Stimulated activated CD4-positive, alpha-beta T cell treated with anti-CD3 and anti-CD28 coated beads, TNF-alpha, amount 100 ng/mL, for 4 hours (primary cell): ENCODE measurements around the gene WDR48.

Source experiments
- DNase-seq, 3 experiments: peaks; one replicate each; pipeline ENCODE4 v3.0.0-alpha.2; 2020; ENCODE audit warnings: low read depth in 3 of 3

WDR48 gene

DNA sequence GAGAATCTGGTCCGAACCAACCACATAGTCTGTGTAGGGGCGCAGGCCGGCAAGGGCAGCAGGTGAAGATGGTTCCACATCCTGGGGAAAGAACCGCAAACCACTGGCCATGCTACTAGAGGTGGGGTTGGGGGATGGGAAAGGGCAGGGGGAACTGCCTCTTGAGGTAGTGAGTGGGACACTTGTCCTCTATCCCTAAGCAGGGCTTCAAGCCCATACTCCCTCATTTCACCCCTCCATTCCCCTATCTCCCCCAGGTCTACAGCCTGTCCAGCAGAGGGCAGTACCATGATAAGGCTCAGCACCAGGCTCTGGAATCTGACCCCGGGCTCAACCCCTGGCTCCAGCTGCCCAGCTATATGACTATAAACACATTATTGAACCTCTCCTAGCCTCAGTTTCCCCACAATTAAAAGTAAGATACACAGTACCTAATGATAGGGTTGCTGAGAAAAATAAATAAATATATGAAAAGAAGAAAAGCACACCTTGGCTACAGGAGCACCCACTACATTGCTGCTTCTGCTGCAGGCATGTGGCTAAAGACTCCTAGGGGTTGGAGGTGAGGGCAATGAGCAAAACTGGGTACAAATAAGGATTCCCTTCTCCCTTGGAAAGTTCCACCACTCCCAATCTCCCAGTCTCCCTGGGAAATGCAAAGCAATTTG is 49.3 kb downstream of the WDR48 start:
- DNase-seq = peak in 1 of 3 experiments; percentile 22

DNA sequence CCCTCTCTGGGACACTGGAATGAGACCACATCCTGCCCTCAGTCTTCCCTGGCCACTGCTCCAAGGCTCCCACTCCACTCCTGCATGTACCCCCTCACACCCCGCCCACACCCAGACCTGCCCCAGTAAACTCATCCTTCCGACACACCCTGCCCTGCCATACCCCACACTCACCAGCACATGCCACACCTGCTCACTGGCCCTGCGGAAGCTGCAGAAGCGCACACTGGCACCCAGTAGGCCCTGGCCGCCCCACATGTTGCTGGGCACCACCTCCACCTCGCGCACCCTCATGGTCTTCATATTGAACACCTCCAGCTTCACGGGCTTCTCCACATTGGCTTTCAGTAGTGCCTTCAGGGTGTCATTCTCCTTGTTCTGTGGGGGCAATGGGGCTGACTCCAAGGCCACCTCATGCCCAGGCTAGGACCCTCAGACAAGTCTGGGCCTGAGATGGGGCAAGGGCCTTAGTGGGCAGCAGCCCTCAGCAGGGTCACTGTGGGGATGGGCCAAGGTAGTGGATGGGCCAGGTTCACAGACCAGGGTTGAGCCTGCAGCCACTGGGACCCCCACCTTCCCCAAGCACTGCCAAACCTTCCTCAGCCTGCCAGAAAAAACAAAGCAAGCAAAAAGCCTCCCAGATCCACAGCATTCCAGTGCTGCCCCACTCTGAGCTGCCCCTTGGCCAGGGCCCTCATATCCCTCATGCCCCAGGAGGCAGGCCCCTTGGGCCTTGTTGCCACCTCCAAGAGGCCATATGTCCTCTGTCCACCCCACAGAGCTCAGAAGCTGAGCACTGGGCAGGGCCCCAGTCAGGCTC is 50.9 kb downstream of the WDR48 start:
- DNase-seq = no peak

- DNase-seq = no peak
These were observed 51.5 kb downstream of the WDR48 start for GRCh38 chr3:39103324-39103693.

GRCh38 chr3:39103791-39104552 is 52.2 kb downstream of the WDR48 start:
- no peak for DNase-seq

- peak in 1 of 3 experiments; percentile 30 for DNase-seq
These were observed 53.3 kb downstream of the WDR48 start for GRCh38 chr3:39104961-39105686.

DNA sequence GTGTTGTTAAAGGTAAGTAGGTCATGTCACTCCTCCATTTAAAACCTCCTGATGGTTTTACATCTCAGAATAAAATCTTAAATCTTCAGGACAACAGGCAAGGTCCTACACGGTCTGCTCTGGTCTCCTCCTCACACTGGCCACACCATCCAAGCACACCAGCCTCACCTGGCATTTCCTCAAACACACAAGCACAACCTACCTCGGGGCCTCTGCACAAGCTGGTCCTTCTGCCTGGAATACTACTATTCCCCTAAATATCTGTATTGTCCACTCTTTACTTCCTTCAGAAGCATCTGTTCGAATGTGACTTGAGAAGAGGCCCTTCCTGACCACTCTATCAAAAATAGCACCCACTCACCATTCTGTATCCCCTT is 53.9 kb downstream of the WDR48 start:
- DNase-seq = no peak

DNA sequence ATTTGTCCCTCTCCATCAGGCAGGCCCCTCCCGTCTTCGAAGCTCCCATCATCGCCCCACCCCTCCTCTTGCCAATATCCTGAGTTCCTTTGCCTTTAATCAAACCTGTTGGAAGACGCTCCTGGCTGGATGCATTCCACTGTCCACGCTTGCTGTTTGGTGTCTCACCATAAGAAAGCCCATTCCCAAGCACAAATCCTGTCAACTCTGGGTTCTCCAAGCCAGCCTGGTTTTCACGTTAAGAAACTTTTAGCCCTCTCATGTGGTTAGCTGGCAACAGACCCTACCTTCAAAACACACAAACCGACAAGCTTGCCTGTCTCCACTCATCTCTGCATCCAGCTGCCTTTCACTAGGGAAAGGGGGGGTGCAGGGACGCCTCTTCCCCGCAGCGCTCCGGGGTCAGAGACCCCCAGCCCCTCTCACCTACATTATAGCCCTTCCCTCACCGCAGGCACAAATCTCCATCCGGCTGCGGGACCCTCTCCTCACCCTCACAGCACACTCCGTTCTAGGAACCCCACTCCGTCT is 54.5 kb downstream of the WDR48 start:
- DNase-seq = no peak

- DNase-seq = no peak
These were observed 55.1 kb downstream of the WDR48 start for GRCh38 chr3:39106851-39107387.

DNA sequence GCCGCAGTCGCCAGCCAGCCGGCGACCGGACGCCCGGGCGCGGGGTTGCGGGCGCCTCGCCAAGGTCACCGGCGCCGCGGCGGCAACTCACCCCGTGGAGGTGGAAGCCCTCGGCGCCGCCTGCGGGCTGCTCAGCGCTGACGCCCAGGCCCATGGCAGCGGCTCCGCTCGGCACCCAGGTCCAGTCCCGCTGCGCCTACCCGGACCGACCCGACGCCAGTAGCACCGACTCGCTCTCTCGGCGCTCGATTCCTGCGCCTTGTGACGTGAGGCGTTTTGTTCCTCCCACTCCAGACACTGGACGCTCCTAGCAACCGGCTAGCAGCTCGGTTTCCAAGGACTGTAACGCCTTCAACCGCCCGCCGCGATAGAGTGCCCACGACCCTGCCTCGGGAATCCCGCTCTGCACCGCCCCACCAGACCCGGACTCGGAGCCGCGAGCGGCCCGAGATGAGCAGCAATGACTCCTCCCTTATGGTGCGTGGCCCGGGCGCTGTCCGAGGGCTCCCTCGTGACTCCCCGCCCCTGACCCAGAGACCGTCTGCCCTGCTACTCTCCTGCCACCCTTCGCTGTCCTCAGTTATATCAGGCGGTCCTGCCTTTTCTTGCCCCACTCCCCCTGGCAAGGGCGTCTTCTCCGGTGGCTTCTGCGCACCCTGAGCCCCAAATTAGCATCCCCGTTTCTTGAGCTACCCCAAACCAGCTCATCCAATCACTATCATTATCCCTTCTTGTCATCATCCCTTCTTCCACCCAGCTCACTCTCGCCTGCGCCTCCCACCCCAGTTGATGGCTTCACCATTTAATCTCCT is 55.8 kb downstream of the WDR48 start, which contains the start of the genes GORASP1 and TTC21A:
Gene GORASP1, minus strand, starts transcription at position 240 of the 812 bp plus-strand sequence. Its CDS starts 86 bp downstream, at position 154.
Gene TTC21A, plus strand, starts transcription at position 293 of the 812 bp plus-strand sequence. Its CDS starts 158 bp downstream, at position 451.
- DNase-seq = peak in 2 of 3 experiments; percentile 38 to 42

DNA sequence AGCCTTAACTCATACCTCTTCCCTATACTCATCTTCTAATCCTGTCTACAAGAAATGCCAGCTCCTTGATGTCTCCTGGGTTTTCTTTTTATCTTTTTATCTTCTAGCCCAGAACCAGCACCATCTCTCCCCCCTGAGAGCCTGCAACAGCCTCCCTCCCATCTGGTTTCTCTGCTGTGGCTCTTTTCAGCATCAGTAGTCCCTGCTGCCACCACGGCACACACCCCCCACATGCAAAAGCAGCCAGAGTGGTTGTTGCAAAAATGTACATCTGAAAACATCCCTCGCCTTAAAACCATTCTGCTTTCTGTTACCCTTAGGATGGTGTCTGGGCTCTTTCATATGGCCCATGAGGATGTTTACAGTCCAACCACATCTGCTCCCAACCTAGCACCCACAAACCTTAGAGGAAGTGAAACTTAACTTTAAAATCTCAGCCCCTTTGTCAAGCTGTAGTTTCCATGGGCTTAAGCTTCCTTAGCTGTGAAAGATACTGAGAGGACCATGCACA is 56.4 kb downstream of the WDR48 start:
- no peak for DNase-seq

GRCh38 chr3:39109086-39109485 is 57.3 kb downstream of the WDR48 start:
- no peak for DNase-seq

DNA sequence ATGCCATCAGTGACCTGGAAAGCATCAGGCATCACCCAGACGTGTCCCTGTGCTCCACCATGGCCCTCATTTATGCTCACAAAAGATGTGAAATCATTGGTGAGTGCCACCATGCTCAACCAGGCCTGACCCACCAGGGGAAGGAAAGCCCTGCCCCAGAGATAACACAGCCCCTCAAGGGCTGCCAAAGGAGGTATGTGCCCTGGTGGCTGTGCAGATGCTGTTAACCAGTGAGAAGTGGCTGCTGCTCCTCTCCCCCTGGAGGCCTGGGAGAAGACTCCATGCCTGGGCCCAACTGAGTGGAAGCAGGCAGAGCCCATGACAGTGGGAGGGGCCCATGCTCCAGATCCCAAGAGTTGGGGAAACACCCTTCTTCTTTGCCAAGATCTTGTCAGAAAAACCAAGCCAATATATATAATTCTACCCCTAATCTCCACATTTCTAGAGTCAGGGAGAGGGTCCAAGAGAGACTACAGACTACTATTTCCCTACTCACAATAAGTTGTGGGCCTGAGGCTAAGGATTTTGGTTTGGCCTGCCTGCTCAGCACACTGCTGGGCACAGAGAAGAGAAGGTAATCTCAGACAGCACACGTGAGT is 58.3 kb downstream of the WDR48 start:
- DNase-seq = no peak

DNA sequence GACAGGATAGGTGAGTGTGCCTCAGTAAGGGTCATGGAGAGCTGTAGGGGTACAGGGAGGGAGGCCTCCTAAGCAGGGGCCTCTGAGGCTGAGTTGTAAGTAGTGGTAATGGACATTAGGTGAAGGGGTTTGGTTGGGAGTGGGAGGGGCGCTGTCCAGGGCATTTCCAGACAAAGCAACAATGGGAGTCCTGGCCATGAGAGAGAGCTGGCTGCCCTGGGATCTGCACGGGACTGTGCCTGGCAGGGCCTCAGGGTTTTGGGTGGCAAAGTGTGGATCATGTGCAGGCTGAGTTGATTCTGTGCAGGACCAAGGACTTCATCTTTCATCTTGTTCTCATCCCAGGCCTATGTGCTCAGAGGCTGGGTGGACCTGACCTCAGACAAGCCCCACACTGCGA is 60.3 kb downstream of the WDR48 start:
- no peak for DNase-seq

DNA sequence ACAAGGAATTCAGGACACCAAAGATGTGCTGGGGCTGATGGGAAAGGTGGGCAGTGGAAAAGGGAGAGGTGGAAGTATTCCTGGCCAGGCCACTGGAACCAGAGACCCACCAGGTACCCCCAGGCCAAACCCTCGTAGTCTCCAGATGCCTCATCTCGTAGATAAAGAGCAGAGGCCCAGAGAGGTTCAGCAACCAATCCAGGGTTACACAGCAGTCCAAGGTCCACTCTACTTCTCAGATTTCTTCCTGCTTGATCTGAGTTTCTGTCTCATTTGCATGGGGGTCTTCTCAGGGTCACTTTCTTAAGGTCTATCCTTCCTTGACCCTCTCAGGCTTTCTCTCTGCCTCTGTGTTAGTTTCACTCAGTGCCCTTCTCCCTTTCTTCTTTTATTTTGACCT is 60.7 kb downstream of the WDR48 start:
- no peak for DNase-seq

DNA sequence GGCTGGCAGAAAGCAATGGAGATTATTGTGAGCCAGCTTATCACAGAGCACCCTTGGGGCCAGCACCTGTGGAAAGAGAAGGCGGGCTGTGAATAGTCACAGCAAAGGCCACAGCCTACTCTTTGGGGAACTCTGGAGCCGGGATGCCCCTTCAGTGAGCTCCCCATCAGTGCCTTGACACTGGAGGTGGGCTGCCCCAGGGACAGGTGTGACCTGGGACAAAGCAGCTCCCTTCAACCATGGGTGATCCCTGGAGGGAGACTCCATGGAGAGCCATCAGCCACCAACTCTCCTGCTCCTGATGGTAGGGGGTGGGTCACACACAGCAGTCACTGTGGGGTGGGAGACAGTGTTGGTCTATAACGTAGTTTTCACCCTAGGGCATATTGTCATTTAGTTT is 61.5 kb downstream of the WDR48 start:
- no peak for DNase-seq

GRCh38 chr3:39114456-39114855 is 62.6 kb downstream of the WDR48 start:
- DNase-seq = no peak

DNA sequence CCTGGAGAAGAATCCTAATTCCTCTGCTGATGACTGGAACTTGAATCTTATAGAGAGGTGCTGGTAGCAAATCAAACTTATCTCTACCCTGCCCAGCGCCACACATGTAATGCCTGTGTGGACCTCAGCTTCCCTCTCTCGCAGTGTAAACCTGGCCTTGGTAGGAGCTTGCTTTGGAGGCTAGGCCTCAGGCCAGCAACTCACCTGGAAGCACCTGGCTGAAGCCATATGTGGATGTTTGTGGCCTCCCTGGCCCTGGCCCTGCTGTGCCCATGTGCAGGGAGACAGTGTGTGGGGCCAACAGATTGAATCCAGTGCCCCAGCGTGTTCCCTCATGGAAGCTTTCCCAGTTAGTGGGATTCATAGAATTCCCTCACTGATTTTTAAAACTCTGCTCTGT is 64.1 kb downstream of the WDR48 start:
- no peak for DNase-seq

GRCh38 chr3:39118079-39118478 is 66.3 kb downstream of the WDR48 start:
- DNase-seq = no peak

GRCh38 chr3:39118931-39119660 is 67.3 kb downstream of the WDR48 start:
- no peak for DNase-seq
